HG03521 (cell line): ENCODE data around the gene HMX2.

Source experiments
- ATAC-seq: cut with Tn5 transposase; IDR thresholded peaks from one replicate; pipeline ENCODE4 v1.9.1; 2021; ENCODE audit warnings: mild to moderate bottlenecking, moderate library complexity; ENCODE audit not compliant: unreplicated experiment

Gene HMX2

GRCh38 chr10:123180101-123181090 is 32.5 kb downstream of the HMX2 start:
- no peak for ATAC-seq

- ATAC-seq: no peak
These were observed 35.8 kb downstream of the HMX2 start for GRCh38 chr10:123183724-123184123.

GRCh38 chr10:123187781-123188180 is 39.8 kb downstream of the HMX2 start:
- ATAC-seq: no peak

- ATAC-seq: no peak
These were observed 44.0 kb downstream of the HMX2 start for GRCh38 chr10:123191886-123192285.

- no peak for ATAC-seq
These were observed 46.1 kb downstream of the HMX2 start for GRCh38 chr10:123194056-123194455.
